ENCODE data around the gene CYTH3. TPM values are rescaled to one million over a fixed set of nuclear protein-coding genes. Genes with fewer than 3 reads are reported as not detected.
A peak's percentile ranks its signal among the peaks of the same experiment; 100 is the strongest.

Gene CYTH3
- total and polyA plus RNA-seq, 2 of the 13 experiments (the other 11 are each of a cell fraction or from before 2014, with no cell fraction given) = 3.1 to 3.8 TPM

- no peak for TF ChIP-seq ZNF318 (CRISPR knock-in tag; IDR thresholded peaks at IDR 0.05)
- TF ChIP-seq KLF12 (CRISPR knock-in tag; IDR thresholded peaks at IDR 0.05; ENCODE audit: borderline replicate concordance) = no peak
- TF ChIP-seq NFIB (CRISPR knock-in tag; IDR thresholded peaks at IDR 0.05; ENCODE audit: borderline replicate concordance) = no peak
- TF ChIP-seq ZFY (CRISPR knock-in tag; IDR thresholded peaks at IDR 0.05) = no peak
- no peak for TF ChIP-seq ZBTB8A (CRISPR knock-in tag; IDR thresholded peaks at IDR 0.05; ENCODE audit: borderline replicate concordance, low read depth)
- TF ChIP-seq ZBTB7B (CRISPR knock-in tag; IDR thresholded peaks at IDR 0.05) = no peak
- TF ChIP-seq ZNF205 (CRISPR knock-in tag; IDR thresholded peaks at IDR 0.05) = 0 out of 2 replicates have a peak, but pooled peaks have one; percentile 36
- TF ChIP-seq ZSCAN20 (CRISPR knock-in tag; IDR thresholded peaks at IDR 0.05; ENCODE audit: borderline replicate concordance) = no peak
- no peak for TF ChIP-seq HIVEP1 (CRISPR knock-in tag; IDR thresholded peaks at IDR 0.05)
- no peak for TF ChIP-seq ZBTB38 (CRISPR knock-in tag; IDR thresholded peaks at IDR 0.05)
- no peak for TF ChIP-seq HINFP (CRISPR knock-in tag; IDR thresholded peaks at IDR 0.05; ENCODE audit: low read depth)
- TF ChIP-seq ADNP (CRISPR knock-in tag; IDR thresholded peaks at IDR 0.05) = no peak
- peak; percentile 78; the same call in 1 of the 2 replicates for TF ChIP-seq ATF2 (CRISPR knock-in tag; IDR thresholded peaks at IDR 0.05)
- no peak for TF ChIP-seq ZNF441 (CRISPR knock-in tag; IDR thresholded peaks at IDR 0.05; ENCODE audit: borderline replicate concordance)
These were observed 34.0 kb downstream of the CYTH3 start (continued) for GRCh38 chr7:6238309-6238925.
